ENCODE measurements around the gene TPI1.
A peak's percentile ranks its signal among the peaks of the same experiment; 100 is the strongest.
"Not testable (repeated sequence)": the region's sequence is repeated elsewhere in the genome, so short reads cannot be mapped to it uniquely, and the experiment has no call there.

Gene TPI1

GRCh38 chr12:6869049-6870021 lies 2.0 kb downstream of the TPI1 start:
- DNase-seq, result peak; percentile 96

DNA sequence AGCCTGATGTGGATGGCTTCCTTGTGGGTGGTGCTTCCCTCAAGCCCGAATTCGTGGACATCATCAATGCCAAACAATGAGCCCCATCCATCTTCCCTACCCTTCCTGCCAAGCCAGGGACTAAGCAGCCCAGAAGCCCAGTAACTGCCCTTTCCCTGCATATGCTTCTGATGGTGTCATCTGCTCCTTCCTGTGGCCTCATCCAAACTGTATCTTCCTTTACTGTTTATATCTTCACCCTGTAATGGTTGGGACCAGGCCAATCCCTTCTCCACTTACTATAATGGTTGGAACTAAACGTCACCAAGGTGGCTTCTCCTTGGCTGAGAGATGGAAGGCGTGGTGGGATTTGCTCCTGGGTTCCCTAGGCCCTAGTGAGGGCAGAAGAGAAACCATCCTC lies 3.0 kb downstream of the TPI1 start:
- not testable (repeated sequence) for DNase-seq

- peak; percentile 74 for DNase-seq
Observed at GRCh38 chr12:6871052-6871957, 4.0 kb downstream of the TPI1 start.

- DNase-seq, result peak; percentile 96
Observed at GRCh38 chr12:6872073-6873048, 5.0 kb downstream of the TPI1 start.

DNA sequence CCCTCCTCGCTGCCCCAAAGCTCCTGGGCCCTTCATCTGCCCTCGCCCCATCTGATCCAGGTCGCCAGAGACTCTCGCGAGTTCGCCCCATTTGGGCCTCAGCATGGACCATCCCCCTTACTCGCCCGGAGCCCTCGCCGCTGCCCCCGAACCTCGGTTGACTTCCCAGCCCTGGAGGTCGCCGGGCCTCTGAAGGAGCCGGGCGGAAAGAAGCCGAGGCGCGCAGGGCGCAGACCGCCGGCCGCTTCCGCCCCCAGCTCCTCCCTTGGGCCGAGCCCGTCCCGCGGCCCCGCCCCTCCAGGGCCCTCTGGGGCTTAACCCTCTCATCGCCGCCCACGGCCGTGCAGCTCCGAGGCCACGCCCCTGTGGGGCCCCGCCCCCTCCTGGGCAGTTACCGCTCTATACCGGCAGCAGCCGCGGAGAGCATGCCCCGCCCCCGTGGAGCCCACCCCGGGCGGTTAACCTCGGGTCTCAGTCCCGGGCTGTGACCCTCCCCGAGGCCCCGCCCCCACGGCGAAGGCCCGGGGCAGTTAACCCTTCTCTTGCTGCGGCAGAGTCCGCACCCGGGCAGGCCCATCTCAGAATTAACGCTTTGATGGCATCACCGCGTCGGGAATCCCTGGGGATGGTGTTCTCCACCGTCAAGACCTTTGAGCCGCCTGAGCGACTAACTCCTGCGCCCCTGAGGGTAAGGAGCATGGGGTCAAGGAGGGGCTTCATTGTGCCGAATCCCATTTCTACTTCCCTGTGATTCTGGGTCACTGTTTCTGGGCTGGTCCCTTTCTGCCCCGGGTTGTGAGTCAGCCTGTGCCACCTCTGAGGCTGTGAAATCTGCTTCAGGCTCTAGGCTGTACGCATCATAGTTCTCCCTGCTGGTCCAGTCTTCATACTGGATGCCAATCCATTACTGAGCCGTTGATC lies 6.0 kb downstream of the TPI1 start, which contains the start of gene SPSB2:
SPSB2 (minus strand) TSS at position 210 of the 921 bp plus-strand sequence. CDS start 402 bp downstream, outside the sequence.
- DNase-seq, result peak; percentile 100

DNA sequence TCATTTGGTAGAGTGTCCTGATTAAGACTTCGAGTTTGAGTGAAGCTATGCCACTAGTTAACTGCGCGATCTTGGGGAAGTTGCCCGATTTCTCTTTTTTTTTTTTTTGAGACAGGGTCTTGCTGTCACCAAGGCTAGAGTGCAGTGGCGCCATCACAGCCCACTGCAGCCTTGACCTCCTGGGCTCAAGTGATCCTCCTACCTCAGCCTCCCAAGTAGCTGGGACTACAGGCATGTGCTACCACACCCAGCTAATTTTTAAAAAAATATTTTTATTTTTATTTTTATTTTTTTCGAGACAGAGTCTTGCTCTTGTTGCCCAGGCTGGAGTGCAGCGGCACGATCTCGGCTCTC lies 6.7 kb downstream of the TPI1 start:
- DNase-seq, result not testable (repeated sequence)

DNA sequence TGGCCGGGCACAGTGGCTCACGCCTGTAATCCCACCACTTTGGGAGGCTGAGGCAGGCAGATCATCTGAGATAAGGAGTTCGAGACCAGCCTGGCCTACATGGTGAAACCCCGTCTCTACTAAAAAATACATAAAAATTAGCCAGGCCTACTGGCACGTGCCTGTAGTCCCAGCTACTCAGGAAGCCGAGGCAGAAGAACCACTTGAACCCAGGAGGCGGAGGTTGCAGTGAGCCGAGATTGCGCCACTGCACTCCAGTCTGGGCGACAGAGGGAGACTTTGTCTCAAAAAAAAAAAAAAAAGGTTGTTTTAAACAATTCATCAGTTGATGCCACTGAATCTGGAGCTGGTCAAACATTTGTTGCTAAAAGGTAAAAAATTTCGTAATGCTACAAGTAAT lies 12.5 kb downstream of the TPI1 start:
- DNase-seq, result not testable (repeated sequence)

- no peak for DNase-seq
Observed at GRCh38 chr12:6883252-6883651, 15.9 kb downstream of the TPI1 start.

GRCh38 chr12:6883683-6884082 lies 16.4 kb downstream of the TPI1 start:
- DNase-seq, result no peak

DNA sequence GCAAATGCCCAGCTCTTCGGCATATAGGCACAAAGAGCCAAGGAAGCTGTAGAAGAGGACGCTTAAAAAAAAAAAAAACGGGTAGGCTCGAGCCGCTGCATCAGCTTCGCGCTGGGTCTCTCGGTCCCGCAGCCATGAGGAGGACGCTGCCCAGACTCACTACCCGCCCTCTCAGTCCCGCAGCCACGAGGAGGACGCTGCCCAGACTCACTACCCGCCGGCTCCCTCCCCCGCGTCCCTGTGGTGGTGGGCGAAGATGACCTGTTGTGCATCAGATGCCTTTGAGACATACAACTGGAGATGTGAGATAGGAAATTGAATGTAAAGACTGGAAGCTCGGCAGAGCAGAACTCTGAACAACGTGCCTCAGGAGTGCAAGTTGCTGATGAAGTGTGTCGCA lies 17.2 kb downstream of the TPI1 start:
- DNase-seq, result peak; percentile 75

DNA sequence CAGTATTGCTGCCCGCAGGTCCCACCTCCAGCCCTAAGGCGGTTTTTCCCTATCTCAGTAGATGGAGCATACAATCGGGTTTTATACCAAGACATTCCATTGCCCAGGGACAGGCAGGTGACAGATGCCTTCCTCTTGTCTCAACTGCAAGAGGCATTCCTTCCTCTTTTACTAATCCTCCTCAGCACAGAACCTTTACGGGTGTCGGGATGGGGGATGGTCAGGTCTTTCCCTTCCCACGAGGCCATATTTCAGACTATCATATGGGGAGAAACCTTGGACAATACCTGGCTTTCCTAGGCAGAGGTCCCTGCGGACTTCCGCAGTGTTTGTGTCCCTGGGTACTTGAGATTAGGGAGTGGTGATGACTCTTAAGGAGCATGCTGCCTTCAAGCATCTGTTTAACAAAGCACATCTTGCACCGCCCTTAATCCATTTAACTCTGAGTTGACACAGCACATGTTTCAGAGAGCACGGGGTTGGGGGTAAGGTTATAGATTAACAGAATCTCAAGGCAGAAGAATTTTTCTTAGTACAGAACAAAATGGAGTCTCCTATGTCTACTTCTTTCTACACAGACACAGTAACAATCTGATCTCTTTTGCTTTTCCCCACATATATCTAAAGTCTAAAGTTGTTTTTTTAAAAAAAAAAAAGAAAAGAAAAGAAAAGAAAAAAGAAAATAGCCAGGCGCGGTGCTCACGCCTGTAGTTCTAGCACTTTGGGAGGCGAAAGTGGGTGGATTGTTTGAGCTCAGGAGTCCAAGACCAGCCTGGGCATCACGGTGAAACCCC lies 19.1 kb downstream of the TPI1 start:
- DNase-seq, result not testable (repeated sequence)

- DNase-seq, result no peak
Observed at GRCh38 chr12:6887460-6887859, 20.1 kb downstream of the TPI1 start.

DNA sequence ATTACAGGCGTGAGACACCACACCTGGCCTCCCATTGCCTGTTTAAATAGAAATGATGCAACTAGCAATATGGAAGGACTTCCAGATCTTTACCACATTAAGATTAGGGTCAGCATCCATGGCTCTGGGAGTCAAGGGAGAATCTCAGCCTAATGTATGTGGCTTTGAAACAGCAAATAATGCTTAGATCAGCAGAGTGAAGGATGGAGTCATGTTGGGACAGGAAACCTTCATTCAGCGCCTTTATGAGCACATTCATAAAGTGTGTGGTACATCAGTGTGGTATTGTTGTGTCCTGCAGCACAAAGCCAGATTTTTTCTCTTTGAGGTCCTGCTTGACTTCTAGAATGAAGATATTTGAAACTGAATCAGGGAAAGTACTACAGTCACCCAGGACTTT lies 21.0 kb downstream of the TPI1 start:
- DNase-seq, result no peak

DNA sequence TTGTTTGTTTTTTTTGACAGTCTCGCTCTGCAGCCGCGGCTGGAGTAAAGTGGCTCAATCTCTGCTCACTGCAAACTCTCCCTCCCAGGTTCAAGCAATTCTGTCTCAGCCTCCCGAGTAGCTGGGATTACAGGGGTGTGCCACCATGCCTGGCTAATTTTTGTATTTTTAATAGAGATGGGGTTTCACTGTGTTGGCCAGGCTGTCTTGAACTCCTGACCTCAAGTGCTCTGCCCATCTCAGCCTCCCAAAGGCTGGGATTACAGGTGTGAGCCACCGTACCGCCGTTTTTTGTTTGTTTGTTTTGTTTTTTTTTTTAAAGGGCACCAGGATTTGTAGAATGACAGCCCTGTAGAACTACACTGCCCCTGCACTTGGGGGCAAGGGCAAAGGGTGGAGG lies 21.5 kb downstream of the TPI1 start:
- DNase-seq, result not testable (repeated sequence)

- DNase-seq, result not testable (repeated sequence)
Observed at GRCh38 chr12:6889775-6890573, 22.6 kb downstream of the TPI1 start.

DNA sequence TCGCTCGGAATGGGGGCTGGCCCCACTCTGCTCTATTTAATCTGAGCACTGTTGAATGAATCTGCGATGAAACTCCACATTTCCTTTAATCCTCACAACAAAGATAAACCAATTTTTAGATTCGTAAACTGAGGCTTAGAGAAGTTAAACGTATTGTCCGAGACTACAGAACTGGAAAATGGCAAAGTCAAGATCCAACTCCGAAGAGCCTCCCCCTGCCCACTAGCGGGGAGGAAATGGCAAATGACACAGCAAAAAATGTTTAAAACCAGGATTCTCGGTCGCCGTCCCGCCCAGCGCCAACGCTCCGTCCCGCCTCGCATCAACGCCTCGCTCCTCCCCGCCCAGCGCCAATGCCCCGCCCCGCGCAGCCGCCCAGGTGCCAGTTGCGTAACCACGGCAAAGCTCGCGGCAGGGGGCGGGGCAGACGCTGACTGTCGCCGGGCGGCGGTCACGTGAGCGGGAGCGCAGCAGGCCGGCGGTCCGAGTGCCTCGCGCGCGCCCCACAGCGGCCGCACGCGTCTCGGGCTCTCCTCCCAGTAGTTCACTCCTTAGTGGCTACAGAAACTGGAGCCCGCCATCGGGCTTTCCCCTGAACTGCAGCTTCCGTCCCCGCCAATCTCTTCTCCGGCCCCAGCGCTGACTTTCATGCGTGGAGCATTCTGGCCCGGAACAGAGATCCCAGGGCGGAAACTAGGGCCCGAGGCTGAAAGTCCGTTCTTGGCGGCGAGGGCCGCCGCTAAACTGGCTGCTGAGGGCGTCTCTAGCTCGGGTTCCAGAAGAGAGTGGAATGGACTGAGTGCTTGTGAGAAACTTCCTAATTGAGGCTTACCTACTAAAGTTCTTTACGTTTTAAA lies 23.7 kb downstream of the TPI1 start:
- peak; percentile 99 for DNase-seq

DNA sequence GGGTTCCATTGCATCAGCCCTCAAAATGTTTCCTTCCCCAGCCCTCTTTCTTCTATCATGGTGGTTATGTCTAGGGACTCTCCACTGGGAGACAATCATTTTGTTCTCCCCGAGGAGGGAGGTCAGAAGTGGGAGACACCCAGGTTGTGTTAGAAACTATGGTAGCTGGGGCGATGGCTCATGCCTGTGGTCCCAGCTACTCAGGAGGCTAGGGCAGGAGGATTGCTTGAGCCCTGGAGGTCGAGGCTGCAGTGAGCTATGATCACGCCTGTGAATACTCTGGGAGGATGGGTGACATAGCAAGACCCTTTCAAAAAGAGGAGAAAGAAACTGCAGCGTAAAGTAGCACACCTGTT lies 24.3 kb downstream of the TPI1 start:
- no peak for DNase-seq

GRCh38 chr12:6892683-6893082 lies 25.4 kb downstream of the TPI1 start:
- not testable (repeated sequence) for DNase-seq

Measured in islet precursor cell (in vitro differentiated cells).